GM12892 (cell line): ENCODE results near the gene ZNF277.

Experiments used
- POLR2A ChIP-seq: IDR thresholded peaks from 2 replicates; pipeline ENCODE4 v1.6.1; 2011; ENCODE audit warnings: low read depth, low read length, control low read depth
- POLR2AphosphoS5 ChIP-seq: IDR thresholded peaks from 2 replicates; pipeline ENCODE4 v1.6.1; 2011; ENCODE audit warnings: low read depth, low read length, control low read depth
- TAF1 ChIP-seq: IDR thresholded peaks from 2 replicates; pipeline ENCODE4 v1.6.1; 2011; ENCODE audit warnings: low read depth, mild to moderate bottlenecking, control low read depth, low read length, borderline replicate concordance

GRCh38 chr7:112190120-112190519 lies 16.4 kb upstream of the ZNF277 start:
- TF ChIP-seq POLR2A, result no peak
- TF ChIP-seq POLR2AphosphoS5, result no peak
- TF ChIP-seq TAF1, result no peak
